Epithelial cell of esophagus (primary cell): Measurements from ENCODE around the gene CEP83.

Experiments used
- DNase-seq: peaks from one replicate; pipeline ENCODE4 v3.0.0; 2010; ENCODE audit warnings: low read depth
- H3K4me3 ChIP-seq: 2 replicates; pipeline ENCODE4 v1.5.1; 2011; ENCODE audit warnings: mild to moderate bottlenecking, low read length, control low read depth
- CTCF ChIP-seq: IDR thresholded peaks from 2 replicates; pipeline ENCODE4 v1.5.1; 2011; ENCODE audit warnings: low read depth, mild to moderate bottlenecking, low read length, control low read depth, inconsistent platforms; ENCODE audit not compliant: insufficient read depth; ENCODE audit errors: missing control alignments

CEP83 gene

GRCh38 chr12:94379479-94380113 is 80.1 kb downstream of the CEP83 start:
- no peak for DNase-seq
- H3K4me3 ChIP-seq: no peak overlapping the region
- no peak for TF ChIP-seq CTCF

GRCh38 chr12:94377599-94377998 is 82.1 kb downstream of the CEP83 start:
- TF ChIP-seq CTCF: no peak
- no peak for DNase-seq
- no peak overlapping the region for H3K4me3 ChIP-seq

GRCh38 chr12:94374124-94374523 is 85.5 kb downstream of the CEP83 start:
- no peak for DNase-seq
- no peak for TF ChIP-seq CTCF
- no peak overlapping the region for H3K4me3 ChIP-seq

- H3K4me3 ChIP-seq: no peak overlapping the region
- no peak for DNase-seq
- no peak for TF ChIP-seq CTCF
Measured at GRCh38 chr12:94372461-94372860, 87.2 kb downstream of the CEP83 start.

- DNase-seq: no peak
- no peak overlapping the region for H3K4me3 ChIP-seq
- TF ChIP-seq CTCF: no peak
Measured at GRCh38 chr12:94362653-94363052, 97.0 kb downstream of the CEP83 start.

GRCh38 chr12:94359761-94360160 is 99.9 kb downstream of the CEP83 start:
- no peak for DNase-seq

More at GRCh38 chr12:94359761-94360160, 99.9 kb downstream of the CEP83 start:
- no peak overlapping the region for H3K4me3 ChIP-seq
- no peak for TF ChIP-seq CTCF
